ENCODE data around the gene TAS1R3.

The TAS1R3 gene

GRCh38 chr1:1340791-1341548, 9.9 kb downstream of the TAS1R3 start:
- no peak for DNase-seq

- no peak for DNase-seq
Measured at GRCh38 chr1:1341549-1342021, 10.5 kb downstream of the TAS1R3 start.

- DNase-seq: no peak
Measured at GRCh38 chr1:1342061-1342562, 11.0 kb downstream of the TAS1R3 start.

- DNase-seq: no peak
Measured at GRCh38 chr1:1342584-1343115, 11.6 kb downstream of the TAS1R3 start.

- DNase-seq: no peak
Measured at GRCh38 chr1:1343811-1344421, 12.8 kb downstream of the TAS1R3 start.

GRCh38 chr1:1344655-1345361, 13.7 kb downstream of the TAS1R3 start:
- peak; percentile 43 for DNase-seq

- no peak for DNase-seq
Measured at GRCh38 chr1:1345384-1345783, 14.3 kb downstream of the TAS1R3 start.

- DNase-seq: no peak
Measured at GRCh38 chr1:1345860-1346500, 14.9 kb downstream of the TAS1R3 start.

GRCh38 chr1:1346501-1346890, 15.4 kb downstream of the TAS1R3 start:
- no peak for DNase-seq

- no peak for DNase-seq
Measured at GRCh38 chr1:1347026-1347595, 16.0 kb downstream of the TAS1R3 start.

- DNase-seq: no peak
Measured at GRCh38 chr1:1347663-1348419, 16.8 kb downstream of the TAS1R3 start.

GRCh38 chr1:1348420-1349255, 17.6 kb downstream of the TAS1R3 start:
- DNase-seq: no peak

- peak; percentile 55 for DNase-seq
Measured at GRCh38 chr1:1349256-1350012, 18.4 kb downstream of the TAS1R3 start, which contains the start of gene DVL1. DVL1 (minus strand) TSS chr1:1349418; CDS start chr1:1349065, 353 bp downstream.

- no peak for DNase-seq
Measured at GRCh38 chr1:1351511-1352427, 20.7 kb downstream of the TAS1R3 start.

GRCh38 chr1:1352786-1353388, 21.8 kb downstream of the TAS1R3 start:
- no peak for DNase-seq

- no peak for DNase-seq
Measured at GRCh38 chr1:1353389-1354151, 22.5 kb downstream of the TAS1R3 start.
